OCI-LY3 (cell line): ENCODE data around the gene SLC6A12.
A peak's percentile ranks its signal among the peaks of the same experiment; 100 is the strongest.

ENCODE experiments used
- H2AFZ ChIP-seq: fragments of 200-600, 300-600 bp; shearing (Covaris generic); 2 replicates; pipeline ENCODE4 v1.6.0; 2014; ENCODE audit warnings: antibody characterized with exemption, low read depth, low read length
- H3K27ac ChIP-seq: fragments of 200-600, 300-600 bp; sonication (generic); 2 replicates; pipeline ENCODE4 v1.5.1; 2014; ENCODE audit warnings: mild to moderate bottlenecking, low read length, moderate library complexity, mixed read lengths
- H3K27me3 ChIP-seq: fragments of 200-600, 300-600 bp; sonication (generic); 2 replicates; pipeline ENCODE4 v1.6.1; 2014; ENCODE audit warnings: low read depth, low read length, mixed read lengths
- H3K36me3 ChIP-seq: fragments of 200-600, 300-600 bp; sonication (generic); replicated peaks from 2 replicates; pipeline ENCODE3; 2014; ENCODE audit warnings: low read depth, low read length, mixed read lengths
- H3K4me1 ChIP-seq: fragments of 300-600, 200-600 bp; sonication (generic); 2 replicates; pipeline ENCODE4 v1.6.1; 2014; ENCODE audit warnings: low read length, mixed read lengths
- H3K4me2 ChIP-seq: fragments of 200-600, 300-600 bp; sonication (generic); 2 replicates; pipeline ENCODE4 v1.6.1; 2014; ENCODE audit warnings: low read length, mixed read lengths
- H3K4me3 ChIP-seq: fragments of 300-600, 200-600 bp; sonication (generic); 2 replicates; pipeline ENCODE4 v1.5.1; 2014; ENCODE audit warnings: antibody characterized with exemption, mild to moderate bottlenecking, low read length, moderate library complexity
- H3K79me2 ChIP-seq: fragments of 300-600, 200-600 bp; shearing (Covaris generic); 2 replicates; pipeline ENCODE4 v1.6.1; 2014; ENCODE audit warnings: mild to moderate bottlenecking, low read length, mixed read lengths
- H3K9ac ChIP-seq: fragments of 300-600, 200-600 bp; shearing (Covaris generic); 2 replicates; pipeline ENCODE4 v1.6.0; 2014; ENCODE audit warnings: mild to moderate bottlenecking, low read length, moderate library complexity
- H3K9me3 ChIP-seq: fragments of 200-600, 300-600 bp; shearing (Covaris generic); 2 replicates; pipeline ENCODE4 v1.6.1; 2014; ENCODE audit warnings: low read length, mixed read lengths; ENCODE audit not compliant: insufficient read depth
- H4K20me1 ChIP-seq: fragments of 200-600, 300-600 bp; sonication (generic); 2 replicates; pipeline ENCODE4 v1.6.1; 2016; ENCODE audit warnings: low read length, mixed read lengths; ENCODE audit not compliant: insufficient read depth
- CTCF ChIP-seq: fragments of 200-600, 300-600 bp; sonication (generic); IDR thresholded peaks from 2 replicates; pipeline ENCODE4 v1.5.1; 2014; ENCODE audit warnings: antibody characterized with exemption, low read length, low read depth
- EZH2phosphoT487 ChIP-seq: fragments of 200-600 bp; shearing (Covaris generic); IDR thresholded peaks from 2 replicates; pipeline ENCODE4 v1.6.1; 2018; ENCODE audit warnings: antibody characterized with exemption, mixed run types, low read depth

The SLC6A12 gene

DNA sequence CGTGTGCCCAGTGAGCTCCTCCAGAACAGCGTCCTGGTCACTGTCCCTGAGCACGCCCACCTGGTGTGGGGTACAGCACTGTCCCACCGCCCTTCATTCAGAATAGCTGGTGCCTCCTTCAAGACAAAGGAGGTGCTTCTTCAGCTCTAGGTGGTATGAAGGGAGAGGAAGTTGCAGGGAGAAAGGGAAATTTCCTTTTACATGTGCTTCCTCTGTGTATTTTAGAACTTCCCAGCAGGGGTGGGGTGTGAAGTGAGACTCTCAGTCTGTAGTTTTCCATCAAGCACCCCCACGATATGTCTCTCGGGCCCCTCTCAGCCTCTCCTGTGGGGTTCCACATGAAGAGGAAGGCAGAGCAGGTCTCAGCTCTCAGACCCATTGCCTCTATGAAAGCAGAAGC, 1.2 kb upstream of the SLC6A12 start:
- no peak overlapping the region for H3K9ac ChIP-seq
- no peaks in the 10 kb centered on the region for H3K36me3 ChIP-seq
- H3K4me1 ChIP-seq, result peaks cover 25% of the 10 kb centered on the region
- H4K20me1 ChIP-seq, result no peaks in the 10 kb centered on the region
- TF ChIP-seq CTCF, result no peak
- TF ChIP-seq EZH2phosphoT487, result no peak
- peaks cover 22% of the 10 kb centered on the region for H3K27me3 ChIP-seq
- no peak overlapping the region for H2AFZ ChIP-seq
- no peak overlapping the region for H3K27ac ChIP-seq
- H3K4me2 ChIP-seq, result no peak overlapping the region
- no peaks in the 10 kb centered on the region for H3K9me3 ChIP-seq
- no peaks in the 10 kb centered on the region for H3K79me2 ChIP-seq
- H3K4me3 ChIP-seq, result no peak overlapping the region

DNA sequence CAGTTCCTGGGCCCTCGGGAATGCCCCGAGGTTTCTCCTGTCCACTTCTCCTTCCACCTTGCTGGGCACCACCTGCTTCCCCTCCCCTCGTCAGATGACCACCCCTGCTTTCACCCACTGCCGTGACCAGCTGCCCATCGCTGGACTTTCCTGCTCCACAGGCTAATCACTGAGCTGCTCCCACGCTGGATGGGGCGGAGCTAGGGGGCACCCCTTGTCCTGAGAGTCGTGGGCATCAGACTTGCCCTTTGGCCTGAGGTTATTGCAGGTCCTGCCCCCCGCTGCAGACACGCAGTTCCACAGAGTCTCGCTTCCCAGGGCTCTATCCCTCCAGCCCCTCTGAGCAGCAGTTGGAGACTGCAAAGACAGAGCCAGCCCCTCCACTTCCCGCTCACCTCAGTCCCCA, 427 bp downstream of the SLC6A12 start:
- Histone ChIP-seq H3K9ac (no peak overlapping the region), H3K79me2 (no peaks in the 10 kb centered on the region), H3K27me3 (peaks cover 22% of the 10 kb centered on the region), H3K36me3 (no peaks in the 10 kb centered on the region), H2AFZ (0 out of 2 replicates have a peak overlapping the region, but pooled peaks have one; percentile 41), H3K27ac (no peak overlapping the region), H3K9me3 (no peaks in the 10 kb centered on the region), H3K4me3 (peak overlapping the region; percentile 59), H3K4me1 (peaks cover 25% of the 10 kb centered on the region), H3K4me2 (peak overlapping the region; percentile 73), H4K20me1 (no peaks in the 10 kb centered on the region)
- no peak for TF ChIP-seq CTCF
- no peak for TF ChIP-seq EZH2phosphoT487

GRCh38 chr12:212715-213526, 1.0 kb downstream of the SLC6A12 start:
- Histone ChIP-seq H3K4me2 (peak overlapping the region; percentile 73), H3K4me1 (peaks cover 25% of the 10 kb centered on the region), H3K79me2 (no peaks in the 10 kb centered on the region), H4K20me1 (no peaks in the 10 kb centered on the region), H3K4me3 (peak overlapping the region; percentile 59), H3K9ac (peak overlapping the region; percentile 15; the same call in 1 of the 2 replicates), H3K27me3 (peaks cover 22% of the 10 kb centered on the region), H2AFZ (peak overlapping the region; percentile 41; the same call in 1 of the 2 replicates), H3K9me3 (no peaks in the 10 kb centered on the region), H3K27ac (no peak overlapping the region), H3K36me3 (no peaks in the 10 kb centered on the region)
- TF ChIP-seq CTCF, result no peak
- TF ChIP-seq EZH2phosphoT487, result no peak

DNA sequence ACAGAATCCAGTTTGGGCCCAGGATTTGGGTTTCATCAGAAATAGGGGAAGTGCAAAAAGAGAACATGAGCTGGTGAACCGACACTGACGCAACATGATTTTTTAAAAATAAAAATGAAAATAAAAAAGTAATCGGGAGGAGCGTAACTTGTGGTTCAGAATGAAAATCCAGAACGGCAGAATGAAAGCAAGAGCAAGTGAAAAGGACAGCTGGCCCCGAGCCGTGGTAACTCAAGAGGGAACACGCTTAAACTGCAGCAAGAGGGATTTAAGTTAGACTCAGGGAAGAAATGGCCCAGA, 1.6 kb downstream of the SLC6A12 start:
- no peak overlapping the region for H3K27ac ChIP-seq
- H3K4me3 ChIP-seq, result peak overlapping the region; percentile 59
- no peaks in the 10 kb centered on the region for H4K20me1 ChIP-seq
- peak overlapping the region; percentile 19; the same call in 1 of the 2 replicates for H3K9ac ChIP-seq
- peaks cover 25% of the 10 kb centered on the region for H3K4me1 ChIP-seq
- no peaks in the 10 kb centered on the region for H3K79me2 ChIP-seq
- H3K36me3 ChIP-seq, result no peaks in the 10 kb centered on the region
- H2AFZ ChIP-seq, result 0 out of 2 replicates have a peak overlapping the region, but pooled peaks have one; percentile 41
- TF ChIP-seq EZH2phosphoT487, result no peak
- no peak for TF ChIP-seq CTCF
- H3K4me2 ChIP-seq, result peak overlapping the region; percentile 73
- H3K9me3 ChIP-seq, result no peaks in the 10 kb centered on the region
- H3K27me3 ChIP-seq, result peaks cover 22% of the 10 kb centered on the region
